KMS-11 (cell line): Measurements from ENCODE around the gene ASB7.

Experiments used
- H2AFZ ChIP-seq: fragments of 200-600 bp; sonication (generic); 2 replicates; pipeline ENCODE4 v1.6.1; 2016; ENCODE audit warnings: antibody characterized with exemption, mixed run types, low read depth
- H3K27ac ChIP-seq: fragments of 200-600 bp; sonication (generic); 2 replicates; pipeline ENCODE4 v1.6.1; 2016; ENCODE audit warnings: mild to moderate bottlenecking, mixed run types
- H3K27me3 ChIP-seq: fragments of 200-600 bp; sonication (generic); 2 replicates; pipeline ENCODE4 v1.6.1; 2017; ENCODE audit warnings: mild to moderate bottlenecking, low read depth, mixed run types, moderate library complexity; ENCODE audit not compliant: insufficient read depth
- H3K36me3 ChIP-seq: fragments of 200-600 bp; sonication (generic); 2 replicates; pipeline ENCODE4 v1.6.1; 2017; ENCODE audit warnings: mild to moderate bottlenecking, mixed run types; ENCODE audit not compliant: insufficient read depth
- H3K4me1 ChIP-seq: fragments of 200-600 bp; sonication (generic); 2 replicates; pipeline ENCODE4 v1.6.1; 2016; ENCODE audit warnings: mild to moderate bottlenecking, low read depth, mixed run types; ENCODE audit not compliant: poor library complexity, severe bottlenecking
- H3K4me2 ChIP-seq: fragments of 200-600 bp; sonication (generic); 2 replicates; pipeline ENCODE4 v1.7.0; 2016; ENCODE audit warnings: mild to moderate bottlenecking, mixed run types
- H3K4me3 ChIP-seq: fragments of 200-600 bp; sonication (generic); IDR thresholded peaks from 2 replicates; pipeline ENCODE4 v1.6.1; 2017; ENCODE audit warnings: low read depth, low read length, mixed read lengths; ENCODE audit not compliant: insufficient read depth
- H3K79me2 ChIP-seq: fragments of 200-600 bp; sonication (generic); 2 replicates; pipeline ENCODE4 v1.6.1; 2016; ENCODE audit warnings: low read depth, mixed run types; ENCODE audit not compliant: insufficient read depth
- H3K9ac ChIP-seq: fragments of 200-600 bp; sonication (generic); 2 replicates; pipeline ENCODE4 v1.6.1; 2016; ENCODE audit warnings: mild to moderate bottlenecking, mixed run types
- H4K20me1 ChIP-seq: fragments of 200-600 bp; sonication (generic); 2 replicates; pipeline ENCODE4 v1.6.1; 2016; ENCODE audit warnings: mild to moderate bottlenecking, mixed run types; ENCODE audit not compliant: insufficient read depth
- TF ChIP-seq, protein P1 (sequence below): fragments of 200-600 bp; sonication (generic); conservative IDR thresholded peaks from 2 replicates; pipeline ENCODE4 v1.6.1; 2017; ENCODE audit warnings: low read depth, mild to moderate bottlenecking, antibody characterized with exemption, low read length, moderate library complexity, mixed read lengths

Gene ASB7

DNA sequence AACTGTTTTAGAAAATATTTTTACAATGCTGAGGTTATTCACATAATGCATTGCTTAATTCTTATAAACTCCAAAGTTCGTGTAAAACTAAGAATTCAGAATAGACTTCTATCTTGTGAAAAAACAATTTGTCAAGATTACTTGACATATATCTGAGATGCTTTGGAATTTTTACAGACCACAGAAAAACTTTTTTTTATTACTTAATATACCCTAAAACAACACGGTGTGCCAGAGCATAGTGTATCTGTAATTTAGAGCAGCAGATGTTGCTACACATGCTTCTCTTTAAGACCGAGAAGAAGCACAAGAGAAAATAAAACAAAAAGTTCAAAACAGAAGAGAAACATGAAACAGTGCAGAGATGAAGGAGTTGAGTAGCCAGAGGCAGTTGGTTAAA is 26.4 kb downstream of the ASB7 start:
- H3K27ac ChIP-seq: no peak overlapping the region
- H3K4me3 ChIP-seq: no peak overlapping the region
- H3K4me1 ChIP-seq: no peaks in the 10 kb centered on the region
- TF ChIP-seq, protein P1, sequence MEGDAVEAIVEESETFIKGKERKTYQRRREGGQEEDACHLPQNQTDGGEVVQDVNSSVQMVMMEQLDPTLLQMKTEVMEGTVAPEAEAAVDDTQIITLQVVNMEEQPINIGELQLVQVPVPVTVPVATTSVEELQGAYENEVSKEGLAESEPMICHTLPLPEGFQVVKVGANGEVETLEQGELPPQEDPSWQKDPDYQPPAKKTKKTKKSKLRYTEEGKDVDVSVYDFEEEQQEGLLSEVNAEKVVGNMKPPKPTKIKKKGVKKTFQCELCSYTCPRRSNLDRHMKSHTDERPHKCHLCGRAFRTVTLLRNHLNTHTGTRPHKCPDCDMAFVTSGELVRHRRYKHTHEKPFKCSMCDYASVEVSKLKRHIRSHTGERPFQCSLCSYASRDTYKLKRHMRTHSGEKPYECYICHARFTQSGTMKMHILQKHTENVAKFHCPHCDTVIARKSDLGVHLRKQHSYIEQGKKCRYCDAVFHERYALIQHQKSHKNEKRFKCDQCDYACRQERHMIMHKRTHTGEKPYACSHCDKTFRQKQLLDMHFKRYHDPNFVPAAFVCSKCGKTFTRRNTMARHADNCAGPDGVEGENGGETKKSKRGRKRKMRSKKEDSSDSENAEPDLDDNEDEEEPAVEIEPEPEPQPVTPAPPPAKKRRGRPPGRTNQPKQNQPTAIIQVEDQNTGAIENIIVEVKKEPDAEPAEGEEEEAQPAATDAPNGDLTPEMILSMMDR: no peak
- no peaks in the 10 kb centered on the region for H3K27me3 ChIP-seq
- H3K9ac ChIP-seq: no peak overlapping the region
- no peak overlapping the region for H3K4me2 ChIP-seq
- no peaks in the 10 kb centered on the region for H4K20me1 ChIP-seq
- no peaks in the 10 kb centered on the region for H3K79me2 ChIP-seq
- H3K36me3 ChIP-seq: no peaks in the 10 kb centered on the region
- H2AFZ ChIP-seq: no peak overlapping the region

DNA sequence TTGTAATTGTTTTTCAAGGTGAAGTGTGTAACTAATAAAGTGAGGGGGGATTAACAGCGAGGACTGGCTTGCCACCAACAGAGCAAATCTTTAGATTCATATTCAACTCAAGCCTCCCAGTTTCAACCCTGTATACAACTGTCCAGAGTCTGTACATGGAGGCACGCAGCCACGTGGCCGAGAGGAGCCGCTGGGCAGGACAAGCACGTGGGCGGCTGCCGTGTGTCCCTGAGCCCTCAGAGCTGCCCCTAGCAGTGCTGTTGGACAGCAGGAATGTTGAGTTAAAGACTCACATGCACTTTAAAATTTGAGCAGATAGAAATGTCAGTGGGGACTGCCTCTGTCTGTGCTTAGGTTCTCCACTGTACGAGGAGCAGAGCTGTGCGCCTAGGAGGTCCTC is 29.4 kb downstream of the ASB7 start:
- Histone ChIP-seq H3K9ac (no peak overlapping the region), H3K27ac (no peak overlapping the region), H3K36me3 (no peaks in the 10 kb centered on the region), H3K4me2 (no peak overlapping the region), H3K4me3 (no peak overlapping the region), H3K4me1 (no peaks in the 10 kb centered on the region), H4K20me1 (no peaks in the 10 kb centered on the region), H3K79me2 (no peaks in the 10 kb centered on the region), H2AFZ (no peak overlapping the region), H3K27me3 (no peaks in the 10 kb centered on the region)
- TF ChIP-seq, protein P1: no peak

DNA sequence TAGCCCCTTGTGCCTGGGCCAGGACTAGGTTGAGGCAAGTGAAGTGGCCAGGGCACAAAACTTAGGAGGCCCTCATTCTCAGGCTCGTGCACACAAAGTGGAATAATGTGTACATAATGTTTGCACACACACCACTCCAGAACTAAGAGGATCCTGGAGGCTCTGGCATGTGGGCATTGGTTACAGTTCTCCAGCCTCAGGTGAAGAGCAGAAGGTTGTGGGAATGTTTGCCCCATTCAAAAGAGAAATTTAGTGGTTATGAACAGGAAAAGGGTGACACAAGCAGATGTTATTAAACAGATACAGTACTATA is 31.3 kb downstream of the ASB7 start:
- H3K79me2 ChIP-seq: no peaks in the 10 kb centered on the region
- no peaks in the 10 kb centered on the region for H3K27me3 ChIP-seq

DNA sequence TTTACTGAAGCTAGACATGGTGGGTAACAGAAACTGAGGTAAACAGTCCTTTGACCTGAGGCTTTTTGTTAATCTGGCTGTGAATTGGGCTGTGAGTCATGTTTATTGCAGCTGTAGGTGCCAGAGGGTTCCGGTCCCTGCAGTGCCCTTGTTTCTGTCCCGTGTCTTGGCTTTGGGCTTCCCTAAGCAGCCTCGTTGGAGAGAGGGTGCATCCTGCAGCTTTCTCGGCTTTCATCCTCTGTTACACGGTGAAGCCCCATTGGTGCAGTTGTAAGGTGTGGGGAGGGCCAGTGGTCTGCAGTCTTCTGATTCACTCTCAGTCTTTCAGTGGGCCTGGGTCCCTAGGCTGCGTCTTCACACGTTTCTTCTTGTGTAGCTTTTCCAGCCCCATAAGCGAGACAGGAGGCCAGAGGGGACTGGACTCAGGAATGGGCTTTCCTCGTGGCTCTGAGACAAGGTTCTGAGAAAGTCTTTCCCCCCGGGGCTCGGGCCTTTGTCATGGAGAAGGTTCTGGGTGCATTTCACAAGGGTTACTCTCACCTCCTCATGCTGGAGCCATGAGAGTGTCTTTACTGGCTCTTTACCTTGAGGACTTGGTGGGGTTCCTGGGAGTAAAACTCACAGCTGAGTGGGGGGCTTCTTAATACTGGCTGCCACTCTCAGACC is 33.1 kb downstream of the ASB7 start:
- Histone ChIP-seq H3K36me3 (no peaks in the 10 kb centered on the region), H3K4me3 (no peak overlapping the region), H3K4me2 (no peak overlapping the region), H3K9ac (no peak overlapping the region), H2AFZ (no peak overlapping the region), H4K20me1 (no peaks in the 10 kb centered on the region), H3K27me3 (no peaks in the 10 kb centered on the region), H3K27ac (no peak overlapping the region), H3K79me2 (no peaks in the 10 kb centered on the region; the same call in 1 of the 2 replicates), H3K4me1 (no peaks in the 10 kb centered on the region)
- TF ChIP-seq, protein P1: no peak

More for the DNA sequence above, 31.3 kb downstream of the ASB7 start:
- H3K4me3 ChIP-seq: no peak overlapping the region
- H4K20me1 ChIP-seq: no peaks in the 10 kb centered on the region
- H2AFZ ChIP-seq: no peak overlapping the region
- no peak overlapping the region for H3K9ac ChIP-seq
- no peak overlapping the region for H3K4me2 ChIP-seq
- TF ChIP-seq, protein P1: no peak
- no peaks in the 10 kb centered on the region for H3K4me1 ChIP-seq
- no peaks in the 10 kb centered on the region for H3K36me3 ChIP-seq
- no peak overlapping the region for H3K27ac ChIP-seq
